GM19397 (cell line): Measurements from ENCODE around the gene SLC2A4.

ENCODE experiments used
- ATAC-seq: cut with Tn5 transposase; IDR thresholded peaks from one replicate; pipeline ENCODE4 v1.9.1; 2021; ENCODE audit warnings: mild to moderate bottlenecking, moderate library complexity; ENCODE audit not compliant: unreplicated experiment

Gene SLC2A4

GRCh38 chr17:7263801-7264078 is 17.8 kb upstream of the SLC2A4 start:
- ATAC-seq, result no peak

DNA sequence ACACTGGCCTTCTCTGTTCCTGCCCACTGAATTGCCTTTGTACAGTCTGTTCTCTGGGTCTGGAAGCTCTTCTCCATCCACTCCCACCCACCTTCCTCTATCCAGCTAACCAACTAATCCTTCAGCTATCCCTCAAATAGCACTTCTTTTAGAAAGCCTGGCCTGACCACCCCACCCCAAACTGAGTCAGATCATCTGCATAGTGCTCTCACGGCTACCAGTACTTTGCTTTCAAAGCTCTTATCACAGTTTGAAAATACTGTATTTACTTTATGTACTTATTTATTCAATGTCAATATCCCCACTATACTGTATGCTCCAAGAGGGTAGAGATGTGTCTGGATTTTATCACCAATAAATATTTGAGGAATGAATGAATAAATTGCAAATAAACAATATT is 14.7 kb upstream of the SLC2A4 start:
- no peak for ATAC-seq

GRCh38 chr17:7279448-7279847 is 2.1 kb upstream of the SLC2A4 start:
- no peak for ATAC-seq

DNA sequence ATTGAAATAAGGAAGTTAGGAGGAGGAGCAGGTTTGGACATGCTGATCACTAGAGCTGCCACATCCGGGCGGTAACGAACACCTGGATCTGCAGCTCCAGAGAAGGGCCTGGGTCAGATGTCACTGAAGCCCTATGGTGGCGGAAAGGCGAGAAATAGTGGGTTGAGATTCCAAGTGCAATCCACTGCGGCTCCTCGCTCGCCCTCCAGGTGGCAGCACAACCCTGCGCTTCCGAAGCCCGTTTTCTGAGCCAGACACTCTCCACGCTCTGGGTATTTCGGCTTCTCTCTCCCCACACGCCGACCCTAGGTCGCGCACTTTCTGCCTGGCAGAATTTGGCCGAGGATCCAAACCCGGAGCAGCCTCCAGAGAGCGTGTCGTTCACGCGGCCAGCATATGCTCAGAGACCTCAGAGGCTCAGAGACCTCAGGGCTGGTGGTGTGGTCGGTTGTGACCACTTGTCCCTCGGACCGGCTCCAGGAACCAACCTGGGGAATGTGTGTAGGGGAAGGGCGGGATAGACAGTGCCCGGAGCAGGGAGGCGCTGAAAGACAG is 922 bp upstream of the SLC2A4 start:
- no peak for ATAC-seq

GRCh38 chr17:7281953-7282751 is 634 bp downstream of the SLC2A4 start:
- ATAC-seq, result no peak

GRCh38 chr17:7282752-7283321 is 1.3 kb downstream of the SLC2A4 start:
- no peak for ATAC-seq

- ATAC-seq, result no peak
Observed at GRCh38 chr17:7283471-7284216, 2.1 kb downstream of the SLC2A4 start.

GRCh38 chr17:7284911-7285310 is 3.4 kb downstream of the SLC2A4 start:
- no peak for ATAC-seq

GRCh38 chr17:7285679-7286078 is 4.2 kb downstream of the SLC2A4 start:
- ATAC-seq, result no peak

DNA sequence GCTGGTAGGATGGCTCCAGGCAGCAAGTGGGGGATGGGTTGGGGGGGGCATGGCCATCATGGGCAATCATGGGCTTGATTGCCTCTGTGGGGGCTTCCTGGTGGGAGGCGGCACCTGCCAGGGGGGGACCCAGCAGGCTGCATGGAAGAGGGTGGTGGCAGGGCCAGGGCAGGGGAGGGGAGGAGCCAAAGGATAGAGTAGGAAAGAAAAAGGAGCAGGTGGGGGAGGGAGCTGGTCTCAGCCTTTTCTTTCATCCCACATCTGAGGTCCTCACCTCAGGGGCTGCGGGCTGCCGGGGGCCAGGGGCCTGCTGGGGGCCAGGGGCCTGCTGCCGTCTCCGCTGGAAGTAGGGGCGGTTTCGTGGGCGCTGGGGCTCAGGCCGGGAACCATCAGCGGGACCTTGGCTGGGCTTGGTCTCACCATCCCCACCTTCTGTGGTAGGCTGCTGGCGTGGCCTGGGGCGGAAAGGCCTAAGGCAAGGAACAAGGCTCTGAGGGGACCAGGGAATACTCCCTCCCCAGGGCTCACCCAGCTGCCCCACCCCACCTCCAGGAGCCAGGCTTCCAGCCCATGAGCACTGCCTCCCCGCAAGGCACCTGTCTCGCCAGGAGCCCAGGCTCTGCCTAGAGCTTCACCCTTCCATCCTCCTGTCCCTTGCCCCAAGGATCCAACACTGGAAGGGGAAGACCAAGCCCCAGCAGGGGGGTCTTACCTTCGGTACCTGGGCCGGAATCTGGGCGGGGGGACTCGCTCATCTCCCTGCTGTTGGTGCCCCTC is 7.9 kb downstream of the SLC2A4 start:
- ATAC-seq, result no peak

DNA sequence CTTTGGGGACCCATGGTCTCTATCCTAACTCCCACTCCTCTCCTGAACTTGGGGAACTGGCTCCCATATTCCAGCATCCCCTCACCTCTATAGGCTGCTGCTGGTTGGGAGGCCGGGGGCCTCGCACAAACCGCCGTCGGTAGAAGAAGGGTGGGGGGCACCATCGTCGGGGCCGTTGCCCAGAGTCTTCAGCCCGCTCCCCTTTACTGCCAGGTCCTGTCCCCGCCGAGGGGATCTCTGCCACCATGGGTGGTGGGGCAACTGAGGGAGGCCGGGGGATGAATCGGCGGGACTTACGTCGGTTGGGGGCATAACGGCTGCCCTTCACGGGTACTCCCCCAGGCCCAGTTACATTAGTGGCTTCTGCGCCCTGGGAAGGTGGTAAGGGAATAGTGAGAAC is 8.6 kb downstream of the SLC2A4 start:
- ATAC-seq, result no peak

GRCh38 chr17:7290685-7291084 is 9.2 kb downstream of the SLC2A4 start:
- ATAC-seq, result no peak

DNA sequence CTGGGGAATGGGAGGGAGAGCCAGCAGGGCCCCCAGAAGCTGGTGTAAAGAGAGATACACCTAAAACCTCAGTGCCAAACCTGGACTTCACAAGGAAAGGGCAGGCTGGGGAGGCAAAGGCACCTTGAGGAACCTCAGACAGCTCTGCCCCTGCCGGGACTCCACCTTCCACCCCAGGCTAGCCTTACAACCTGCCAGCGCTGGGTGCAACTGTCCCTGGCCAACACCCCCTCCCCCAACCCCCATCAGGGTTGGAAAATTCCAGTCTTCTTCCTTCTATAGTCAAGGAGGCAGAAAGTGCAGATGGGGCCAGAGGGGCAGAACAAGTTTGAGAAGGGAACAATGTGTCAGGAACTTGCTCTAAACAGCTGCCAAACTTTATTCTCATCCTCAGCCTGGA is 10.7 kb downstream of the SLC2A4 start:
- no peak for ATAC-seq

DNA sequence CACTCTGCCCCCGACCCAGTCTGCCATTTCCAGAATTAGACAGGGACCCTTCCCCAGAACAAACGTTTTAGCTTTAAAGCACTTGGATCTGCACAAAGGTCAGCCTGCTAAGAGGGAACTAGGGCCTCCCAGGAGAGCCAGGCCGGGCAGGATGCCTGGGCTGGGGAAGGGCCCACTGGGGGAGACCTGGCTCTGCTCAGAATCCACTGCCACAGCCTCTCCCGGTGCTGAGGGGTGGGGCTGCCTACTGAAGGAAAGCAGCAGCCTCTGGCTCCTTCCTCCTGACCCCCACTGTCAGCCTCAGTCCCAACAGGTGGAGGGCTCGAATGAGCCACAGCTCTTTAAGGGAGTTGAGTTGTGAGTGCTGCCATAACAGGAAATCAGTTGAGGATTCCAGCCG is 11.2 kb downstream of the SLC2A4 start:
- no peak for ATAC-seq

GRCh38 chr17:7293159-7293558 is 11.6 kb downstream of the SLC2A4 start:
- ATAC-seq, result no peak

- ATAC-seq, result no peak
Observed at GRCh38 chr17:7293816-7294613, 12.5 kb downstream of the SLC2A4 start.

DNA sequence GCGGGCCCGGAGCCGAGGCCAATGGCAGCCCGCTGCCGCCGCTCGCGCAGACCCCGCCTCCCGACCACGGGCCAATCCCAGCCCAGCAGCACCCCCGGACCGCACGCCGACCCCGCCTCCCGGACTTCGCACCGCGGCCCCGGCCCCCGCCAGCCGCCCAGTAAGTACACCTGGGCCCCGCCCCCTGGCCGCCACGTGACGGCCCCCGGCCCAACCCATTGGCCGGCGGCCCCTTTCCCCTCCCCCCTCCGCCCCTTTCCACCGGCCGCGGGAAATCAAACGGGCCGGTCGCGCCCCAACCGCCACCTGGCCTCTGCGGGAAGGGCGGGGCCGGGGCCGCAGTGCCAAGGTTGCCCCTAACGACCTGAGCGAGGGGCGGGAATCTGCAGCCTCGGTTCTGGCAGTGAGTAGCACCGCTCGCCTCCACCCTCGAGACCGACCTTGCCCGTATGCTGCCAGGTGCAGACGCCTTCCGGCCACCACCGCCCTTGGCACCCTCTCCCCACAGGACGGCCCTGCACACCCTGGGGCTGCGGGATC is 13.2 kb downstream of the SLC2A4 start, which contains the start of gene YBX2:
Gene YBX2 (minus strand): TSS at position 26 of the 540 bp plus-strand sequence. CDS start 139 bp downstream, outside the sequence.
- no peak for ATAC-seq

GRCh38 chr17:7295230-7296180 is 14.0 kb downstream of the SLC2A4 start:
- no peak for ATAC-seq
